Measurements from ENCODE around the gene BZW2. TPM values are rescaled to one million over a fixed set of nuclear protein-coding genes. Genes with fewer than 3 reads are reported as not detected.

BZW2 gene
- polyA plus RNA-seq: 10 to 100 TPM; 32.9 to 47.9 TPM

- peak within 1 kb of the TSS; percentile 93 to 94 for H3K27ac ChIP-seq (ENCODE audit: low read depth in 2 of 2, low read length in 1 of 2)
- peaks cover 2 to 6% of the 10 kb centered on the region in 2 donors for H3K4me1 ChIP-seq (ENCODE audit: control insufficient read depth in 2 of 2, insufficient read depth in 2 of 2, low read length in 1 of 2)
- WGBS, 2 donors: 0% methylated on average over 71 to 73 of the region's 73 CpGs
- no peaks in the 10 kb centered on the region for H3K36me3 ChIP-seq (ENCODE audit: control insufficient read depth in 2 of 2, insufficient read depth in 2 of 2, low read length in 1 of 2)
- no peaks in the 10 kb centered on the region for H3K9me3 ChIP-seq (ENCODE audit: control insufficient read depth in 2 of 2, insufficient read depth in 1 of 2, low read depth in 1 of 2, low read length in 1 of 2)
- no peaks in the 10 kb centered on the region for H3K27me3 ChIP-seq (ENCODE audit: control insufficient read depth in 1 of 2, insufficient read depth in 2 of 2, low read length in 2 of 2)
- H3K4me3 ChIP-seq (ENCODE audit: low read depth in 1 of 2, low read length in 2 of 2): peak within 1 kb of the TSS; percentile 90 to 94
Measured at GRCh38 chr7:16645593-16646471, at the start of gene BZW2, which contains the start of gene ANKMY2. Gene BZW2, plus strand, starts transcription at chr7:16646181. Its CDS starts 19,263 bp downstream, at chr7:16665444. Gene ANKMY2, minus strand, starts transcription at chr7:16645754. Its CDS starts 181 bp downstream, at chr7:16645573.

- Histone ChIP-seq H3K36me3 (ENCODE audit: control insufficient read depth in 2 of 2, insufficient read depth in 2 of 2, low read length in 1 of 2) (peaks cover 8 to 9% of the 10 kb centered on the region in 2 donors), H3K27ac (ENCODE audit: low read depth in 2 of 2, low read length in 1 of 2) (no peak overlapping the region)
Measured at GRCh38 chr7:16598015-16598414, 48.0 kb upstream of the BZW2 start.

GRCh38 chr7:16599860-16600259 lies 46.1 kb upstream of the BZW2 start:
- 74 to 81% methylated on average over 7 of the region's 7 CpGs for WGBS, 2 donors
- Histone ChIP-seq H3K9me3 (ENCODE audit: control insufficient read depth in 2 of 2, insufficient read depth in 1 of 2, low read depth in 1 of 2, low read length in 1 of 2) (no peaks in the 10 kb centered on the region), H3K4me1 (ENCODE audit: control insufficient read depth in 2 of 2, insufficient read depth in 2 of 2, low read length in 1 of 2) (no peaks in the 10 kb centered on the region), H3K36me3 (ENCODE audit: control insufficient read depth in 2 of 2, insufficient read depth in 2 of 2, low read length in 1 of 2) (peaks cover 9 to 10% of the 10 kb centered on the region in 2 donors), H3K4me3 (ENCODE audit: low read depth in 1 of 2, low read length in 2 of 2) (no peak overlapping the region), H3K27ac (ENCODE audit: low read depth in 2 of 2, low read length in 1 of 2) (no peak overlapping the region), H3K27me3 (ENCODE audit: control insufficient read depth in 1 of 2, insufficient read depth in 2 of 2, low read length in 2 of 2) (no peaks in the 10 kb centered on the region)

More at GRCh38 chr7:16598015-16598414, 48.0 kb upstream of the BZW2 start:
- Histone ChIP-seq H3K9me3 (ENCODE audit: control insufficient read depth in 2 of 2, insufficient read depth in 1 of 2, low read depth in 1 of 2, low read length in 1 of 2) (no peaks in the 10 kb centered on the region), H3K27me3 (ENCODE audit: control insufficient read depth in 1 of 2, insufficient read depth in 2 of 2, low read length in 2 of 2) (no peaks in the 10 kb centered on the region), H3K4me1 (ENCODE audit: control insufficient read depth in 2 of 2, insufficient read depth in 2 of 2, low read length in 1 of 2) (no peaks in the 10 kb centered on the region), H3K4me3 (ENCODE audit: low read depth in 1 of 2, low read length in 2 of 2) (no peak overlapping the region)
- 72 to 77% methylated on average over 4 of the region's 4 CpGs for WGBS, 2 donors

- Histone ChIP-seq H3K36me3 (ENCODE audit: control insufficient read depth in 2 of 2, insufficient read depth in 2 of 2, low read length in 1 of 2) (peaks cover 5 to 10% of the 10 kb centered on the region in 2 donors), H3K27ac (ENCODE audit: low read depth in 2 of 2, low read length in 1 of 2) (no peak overlapping the region), H3K4me3 (ENCODE audit: low read depth in 1 of 2, low read length in 2 of 2) (no peak overlapping the region), H3K9me3 (ENCODE audit: control insufficient read depth in 2 of 2, insufficient read depth in 1 of 2, low read depth in 1 of 2, low read length in 1 of 2) (no peaks in the 10 kb centered on the region), H3K27me3 (ENCODE audit: control insufficient read depth in 1 of 2, insufficient read depth in 2 of 2, low read length in 2 of 2) (no peaks in the 10 kb centered on the region), H3K4me1 (ENCODE audit: control insufficient read depth in 2 of 2, insufficient read depth in 2 of 2, low read length in 1 of 2) (no peaks in the 10 kb centered on the region)
Measured at GRCh38 chr7:16603633-16604032, 42.3 kb upstream of the BZW2 start.

- 92 to 94% methylated on average over 3 of the region's 3 CpGs for WGBS, 2 donors
Measured at GRCh38 chr7:16604054-16604453, 41.9 kb upstream of the BZW2 start.

GRCh38 chr7:16606704-16607103 lies 39.3 kb upstream of the BZW2 start:
- 60 to 76% methylated on average over 3 of the region's 3 CpGs for WGBS, 2 donors
- Histone ChIP-seq H3K36me3 (ENCODE audit: control insufficient read depth in 2 of 2, insufficient read depth in 2 of 2, low read length in 1 of 2) (peaks cover 3 to 6% of the 10 kb centered on the region in 2 donors), H3K27ac (ENCODE audit: low read depth in 2 of 2, low read length in 1 of 2) (no peak overlapping the region), H3K4me1 (ENCODE audit: control insufficient read depth in 2 of 2, insufficient read depth in 2 of 2, low read length in 1 of 2) (no peaks in the 10 kb centered on the region), H3K27me3 (ENCODE audit: control insufficient read depth in 1 of 2, insufficient read depth in 2 of 2, low read length in 2 of 2) (no peaks in the 10 kb centered on the region), H3K9me3 (ENCODE audit: control insufficient read depth in 2 of 2, insufficient read depth in 1 of 2, low read depth in 1 of 2, low read length in 1 of 2) (no peaks in the 10 kb centered on the region), H3K4me3 (ENCODE audit: low read depth in 1 of 2, low read length in 2 of 2) (no peak overlapping the region)

More at GRCh38 chr7:16604054-16604453, 41.9 kb upstream of the BZW2 start:
- Histone ChIP-seq H3K4me1 (ENCODE audit: control insufficient read depth in 2 of 2, insufficient read depth in 2 of 2, low read length in 1 of 2) (no peaks in the 10 kb centered on the region), H3K9me3 (ENCODE audit: control insufficient read depth in 2 of 2, insufficient read depth in 1 of 2, low read depth in 1 of 2, low read length in 1 of 2) (no peaks in the 10 kb centered on the region), H3K4me3 (ENCODE audit: low read depth in 1 of 2, low read length in 2 of 2) (no peak overlapping the region), H3K27me3 (ENCODE audit: control insufficient read depth in 1 of 2, insufficient read depth in 2 of 2, low read length in 2 of 2) (no peaks in the 10 kb centered on the region), H3K36me3 (ENCODE audit: control insufficient read depth in 2 of 2, insufficient read depth in 2 of 2, low read length in 1 of 2) (peaks cover 5 to 8% of the 10 kb centered on the region in 2 donors), H3K27ac (ENCODE audit: low read depth in 2 of 2, low read length in 1 of 2) (no peak overlapping the region)

GRCh38 chr7:16609842-16610450 lies 36.0 kb upstream of the BZW2 start:
- 70 to 86% methylated on average over 4 of the region's 4 CpGs for WGBS, 2 donors
- H3K36me3 ChIP-seq (ENCODE audit: control insufficient read depth in 2 of 2, insufficient read depth in 2 of 2, low read length in 1 of 2): no peaks in the 10 kb centered on the region
- H3K9me3 ChIP-seq (ENCODE audit: control insufficient read depth in 2 of 2, insufficient read depth in 1 of 2, low read depth in 1 of 2, low read length in 1 of 2): no peaks in the 10 kb centered on the region
- H3K4me3 ChIP-seq (ENCODE audit: low read depth in 1 of 2, low read length in 2 of 2): no peak overlapping the region
- H3K4me1 ChIP-seq (ENCODE audit: control insufficient read depth in 2 of 2, insufficient read depth in 2 of 2, low read length in 1 of 2): no peaks in the 10 kb centered on the region
- H3K27ac ChIP-seq (ENCODE audit: low read depth in 2 of 2, low read length in 1 of 2): no peak overlapping the region
- no peaks in the 10 kb centered on the region for H3K27me3 ChIP-seq (ENCODE audit: control insufficient read depth in 1 of 2, insufficient read depth in 2 of 2, low read length in 2 of 2)

GRCh38 chr7:16611711-16612110 lies 34.3 kb upstream of the BZW2 start:
- Histone ChIP-seq H3K4me1 (ENCODE audit: control insufficient read depth in 2 of 2, insufficient read depth in 2 of 2, low read length in 1 of 2) (no peaks in the 10 kb centered on the region), H3K27ac (ENCODE audit: low read depth in 2 of 2, low read length in 1 of 2) (no peak overlapping the region), H3K9me3 (ENCODE audit: control insufficient read depth in 2 of 2, insufficient read depth in 1 of 2, low read depth in 1 of 2, low read length in 1 of 2) (peaks cover 0 to 2% of the 10 kb centered on the region in 2 donors), H3K36me3 (ENCODE audit: control insufficient read depth in 2 of 2, insufficient read depth in 2 of 2, low read length in 1 of 2) (peaks cover 0 to 8% of the 10 kb centered on the region in 2 donors), H3K4me3 (ENCODE audit: low read depth in 1 of 2, low read length in 2 of 2) (no peak overlapping the region), H3K27me3 (ENCODE audit: control insufficient read depth in 1 of 2, insufficient read depth in 2 of 2, low read length in 2 of 2) (no peaks in the 10 kb centered on the region)
- 98% methylated on average over 2 of the region's 2 CpGs for WGBS, 2 donors

GRCh38 chr7:16615228-16615627 lies 30.8 kb upstream of the BZW2 start:
- Histone ChIP-seq H3K4me3 (ENCODE audit: low read depth in 1 of 2, low read length in 2 of 2) (no peak overlapping the region), H3K4me1 (ENCODE audit: control insufficient read depth in 2 of 2, insufficient read depth in 2 of 2, low read length in 1 of 2) (no peaks in the 10 kb centered on the region), H3K9me3 (ENCODE audit: control insufficient read depth in 2 of 2, insufficient read depth in 1 of 2, low read depth in 1 of 2, low read length in 1 of 2) (peaks cover 0 to 3% of the 10 kb centered on the region in 2 donors), H3K27ac (ENCODE audit: low read depth in 2 of 2, low read length in 1 of 2) (no peak overlapping the region), H3K36me3 (ENCODE audit: control insufficient read depth in 2 of 2, insufficient read depth in 2 of 2, low read length in 1 of 2) (peaks cover 0 to 8% of the 10 kb centered on the region in 2 donors), H3K27me3 (ENCODE audit: control insufficient read depth in 1 of 2, insufficient read depth in 2 of 2, low read length in 2 of 2) (no peaks in the 10 kb centered on the region)
- 78 to 82% methylated on average over 5 of the region's 5 CpGs for WGBS, 2 donors

Data from esophagus (tissue), 2 donors.